GM23248 (cell line): Measurements from ENCODE around the gene MDP1.

ENCODE experiments used
- EZH2 ChIP-seq: fragments of 200-600 bp; sonication (generic); IDR thresholded peaks from 2 replicates; pipeline ENCODE4 v1.6.1; 2018; ENCODE audit warnings: antibody characterized with exemption, mild to moderate bottlenecking; ENCODE audit not compliant: insufficient read depth, poor library complexity, severe bottlenecking
- EZH2phosphoT487 ChIP-seq: fragments of 200-600 bp; sonication (generic); IDR thresholded peaks from 2 replicates; pipeline ENCODE4 v1.6.1; 2018; ENCODE audit warnings: antibody characterized with exemption, moderate library complexity, mild to moderate bottlenecking, low read depth; ENCODE audit not compliant: insufficient read depth

- no peak for TF ChIP-seq EZH2
- TF ChIP-seq EZH2phosphoT487 = no peak
These were observed 30.1 kb downstream of the MDP1 start for GRCh38 chr14:24185741-24186140.
